ENCODE data around the gene KCNA2.

DNA sequence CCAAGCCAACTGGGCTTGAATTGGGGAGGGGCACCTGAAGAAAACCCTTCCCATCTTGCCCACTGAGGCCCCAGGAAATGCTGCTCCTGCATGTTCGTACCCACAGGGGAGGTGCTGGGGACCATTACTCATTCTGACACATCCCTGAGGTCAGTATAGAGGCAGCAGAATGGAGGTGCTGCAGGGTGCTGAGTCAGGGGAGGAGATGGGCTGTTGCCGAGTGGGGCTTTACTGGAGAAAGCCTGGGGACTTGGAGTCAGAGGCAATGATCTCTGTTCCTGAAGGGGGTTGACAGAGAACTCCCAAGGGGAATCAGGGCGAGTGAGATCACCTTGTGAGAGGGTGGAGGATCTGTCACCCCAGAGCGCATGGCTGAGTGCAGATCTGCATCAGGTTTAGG lies 47.0 kb downstream of the KCNA2 start:
- TF ChIP-seq ZSCAN5A (tag by site-specific recombination; IDR thresholded peaks at IDR 0.05), result no peak
- TF ChIP-seq, protein P1, sequence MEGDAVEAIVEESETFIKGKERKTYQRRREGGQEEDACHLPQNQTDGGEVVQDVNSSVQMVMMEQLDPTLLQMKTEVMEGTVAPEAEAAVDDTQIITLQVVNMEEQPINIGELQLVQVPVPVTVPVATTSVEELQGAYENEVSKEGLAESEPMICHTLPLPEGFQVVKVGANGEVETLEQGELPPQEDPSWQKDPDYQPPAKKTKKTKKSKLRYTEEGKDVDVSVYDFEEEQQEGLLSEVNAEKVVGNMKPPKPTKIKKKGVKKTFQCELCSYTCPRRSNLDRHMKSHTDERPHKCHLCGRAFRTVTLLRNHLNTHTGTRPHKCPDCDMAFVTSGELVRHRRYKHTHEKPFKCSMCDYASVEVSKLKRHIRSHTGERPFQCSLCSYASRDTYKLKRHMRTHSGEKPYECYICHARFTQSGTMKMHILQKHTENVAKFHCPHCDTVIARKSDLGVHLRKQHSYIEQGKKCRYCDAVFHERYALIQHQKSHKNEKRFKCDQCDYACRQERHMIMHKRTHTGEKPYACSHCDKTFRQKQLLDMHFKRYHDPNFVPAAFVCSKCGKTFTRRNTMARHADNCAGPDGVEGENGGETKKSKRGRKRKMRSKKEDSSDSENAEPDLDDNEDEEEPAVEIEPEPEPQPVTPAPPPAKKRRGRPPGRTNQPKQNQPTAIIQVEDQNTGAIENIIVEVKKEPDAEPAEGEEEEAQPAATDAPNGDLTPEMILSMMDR (tag by site-specific recombination; IDR thresholded peaks at IDR 0.05), result no peak
- TF ChIP-seq, protein P2, sequence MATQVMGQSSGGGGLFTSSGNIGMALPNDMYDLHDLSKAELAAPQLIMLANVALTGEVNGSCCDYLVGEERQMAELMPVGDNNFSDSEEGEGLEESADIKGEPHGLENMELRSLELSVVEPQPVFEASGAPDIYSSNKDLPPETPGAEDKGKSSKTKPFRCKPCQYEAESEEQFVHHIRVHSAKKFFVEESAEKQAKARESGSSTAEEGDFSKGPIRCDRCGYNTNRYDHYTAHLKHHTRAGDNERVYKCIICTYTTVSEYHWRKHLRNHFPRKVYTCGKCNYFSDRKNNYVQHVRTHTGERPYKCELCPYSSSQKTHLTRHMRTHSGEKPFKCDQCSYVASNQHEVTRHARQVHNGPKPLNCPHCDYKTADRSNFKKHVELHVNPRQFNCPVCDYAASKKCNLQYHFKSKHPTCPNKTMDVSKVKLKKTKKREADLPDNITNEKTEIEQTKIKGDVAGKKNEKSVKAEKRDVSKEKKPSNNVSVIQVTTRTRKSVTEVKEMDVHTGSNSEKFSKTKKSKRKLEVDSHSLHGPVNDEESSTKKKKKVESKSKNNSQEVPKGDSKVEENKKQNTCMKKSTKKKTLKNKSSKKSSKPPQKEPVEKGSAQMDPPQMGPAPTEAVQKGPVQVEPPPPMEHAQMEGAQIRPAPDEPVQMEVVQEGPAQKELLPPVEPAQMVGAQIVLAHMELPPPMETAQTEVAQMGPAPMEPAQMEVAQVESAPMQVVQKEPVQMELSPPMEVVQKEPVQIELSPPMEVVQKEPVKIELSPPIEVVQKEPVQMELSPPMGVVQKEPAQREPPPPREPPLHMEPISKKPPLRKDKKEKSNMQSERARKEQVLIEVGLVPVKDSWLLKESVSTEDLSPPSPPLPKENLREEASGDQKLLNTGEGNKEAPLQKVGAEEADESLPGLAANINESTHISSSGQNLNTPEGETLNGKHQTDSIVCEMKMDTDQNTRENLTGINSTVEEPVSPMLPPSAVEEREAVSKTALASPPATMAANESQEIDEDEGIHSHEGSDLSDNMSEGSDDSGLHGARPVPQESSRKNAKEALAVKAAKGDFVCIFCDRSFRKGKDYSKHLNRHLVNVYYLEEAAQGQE (tag by site-specific recombination; IDR thresholded peaks at IDR 0.05), result no peak
- no peak for TF ChIP-seq ZNF792 (tag by site-specific recombination; IDR thresholded peaks at IDR 0.05)
- no peak for TF ChIP-seq ZNF426 (tag by site-specific recombination; IDR thresholded peaks at IDR 0.05)
- no peak for TF ChIP-seq ZSCAN16 (tag by site-specific recombination; IDR thresholded peaks at IDR 0.05)
